ENCODE data around the gene OR10H5.

DNA sequence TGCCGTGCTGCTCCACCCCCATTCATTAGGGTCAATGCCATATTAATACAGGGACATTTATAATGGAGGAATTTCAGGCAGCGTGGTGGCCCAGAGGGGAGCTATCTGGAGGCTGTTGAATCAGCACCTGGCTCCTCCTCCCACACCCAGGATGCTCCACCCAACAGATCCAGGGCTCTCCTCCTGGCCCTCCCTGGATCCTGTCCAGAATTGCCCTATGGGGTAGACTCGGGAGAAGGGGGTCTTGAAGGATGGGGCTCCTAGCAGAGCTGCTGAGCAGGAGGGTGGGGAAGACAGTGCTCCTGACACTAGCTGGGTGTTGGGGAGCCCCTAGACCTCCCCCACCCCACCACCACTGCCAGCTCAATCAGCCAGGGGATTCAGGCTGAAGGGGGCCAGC is 5.2 kb upstream of the OR10H5 start:
- TF ChIP-seq, protein P1, sequence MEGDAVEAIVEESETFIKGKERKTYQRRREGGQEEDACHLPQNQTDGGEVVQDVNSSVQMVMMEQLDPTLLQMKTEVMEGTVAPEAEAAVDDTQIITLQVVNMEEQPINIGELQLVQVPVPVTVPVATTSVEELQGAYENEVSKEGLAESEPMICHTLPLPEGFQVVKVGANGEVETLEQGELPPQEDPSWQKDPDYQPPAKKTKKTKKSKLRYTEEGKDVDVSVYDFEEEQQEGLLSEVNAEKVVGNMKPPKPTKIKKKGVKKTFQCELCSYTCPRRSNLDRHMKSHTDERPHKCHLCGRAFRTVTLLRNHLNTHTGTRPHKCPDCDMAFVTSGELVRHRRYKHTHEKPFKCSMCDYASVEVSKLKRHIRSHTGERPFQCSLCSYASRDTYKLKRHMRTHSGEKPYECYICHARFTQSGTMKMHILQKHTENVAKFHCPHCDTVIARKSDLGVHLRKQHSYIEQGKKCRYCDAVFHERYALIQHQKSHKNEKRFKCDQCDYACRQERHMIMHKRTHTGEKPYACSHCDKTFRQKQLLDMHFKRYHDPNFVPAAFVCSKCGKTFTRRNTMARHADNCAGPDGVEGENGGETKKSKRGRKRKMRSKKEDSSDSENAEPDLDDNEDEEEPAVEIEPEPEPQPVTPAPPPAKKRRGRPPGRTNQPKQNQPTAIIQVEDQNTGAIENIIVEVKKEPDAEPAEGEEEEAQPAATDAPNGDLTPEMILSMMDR (IDR thresholded peaks at IDR 0.05 in 8 of 11, conservative IDR thresholded peaks at IDR 0.05 in 3 of 11): no peak
- TF ChIP-seq POLR2A (IDR thresholded peaks at IDR 0.05): no peak

Data from spleen (tissue), 7 donors.